IMR-90 (cell line): Measurements from ENCODE around the gene FMN2. TPM values are rescaled to one million over a fixed set of nuclear protein-coding genes. Genes with fewer than 3 reads are reported as not detected.

Source experiments
- ATAC-seq: fragments of 200-7000 bp; cut with Tn5 transposase; 2 replicates; pipeline ENCODE4 v1.9.1; 2020; ENCODE audit warnings: low read depth, mild to moderate bottlenecking, moderate library complexity
- BruUV-seq: library from RNA; stranded (reverse); fragments of 400-500 nt; replicated peaks from 2 replicates; lab custom pipeline; 2021; lab: Mats Ljungman, UMichigan
- CTCF ChIA-PET: fragments of 300-600 bp; formaldehyde crosslinking; extraction: SDS; loops from one replicate; lab custom pipeline; 2021; ENCODE audit warnings: antibody characterized with exemption; lab: Yijun Ruan, JAX
- POLR2A ChIA-PET: fragments of 300-600 bp; sonication (Branson Sonifier 250); formaldehyde crosslinking; loops from one replicate; lab custom pipeline; 2022; ENCODE audit warnings: antibody characterized with exemption; ENCODE audit not compliant: unreplicated experiment; lab: Charles Lee
- DNase-seq: peaks from one replicate; pipeline ENCODE4 v3.0.0; 2013
- H2AFZ ChIP-seq: replicated peaks from 2 replicates; pipeline ENCODE3; 2013; ENCODE audit warnings: low read length, mild to moderate bottlenecking; ENCODE audit not compliant: poor library complexity
- H2AK5ac ChIP-seq: 2 replicates; pipeline ENCODE4 v1.6.1; 2013; ENCODE audit warnings: low read depth, low read length, inconsistent platforms
- H2AK9ac ChIP-seq: replicated peaks from 2 replicates; pipeline ENCODE3; 2013; ENCODE audit warnings: mild to moderate bottlenecking, low read depth, low read length, moderate library complexity; ENCODE audit not compliant: poor library complexity
- H2BK120ac ChIP-seq: 2 replicates; pipeline ENCODE4 v1.6.1; 2013; ENCODE audit warnings: low read depth, low read length, inconsistent platforms
- H2BK15ac ChIP-seq: 3 replicates; pipeline ENCODE4 v1.6.1; 2013; ENCODE audit warnings: low read depth, low read length, inconsistent platforms
- H2BK20ac ChIP-seq: 2 replicates; pipeline ENCODE4 v1.6.1; 2013; ENCODE audit warnings: low read depth, mild to moderate bottlenecking, inconsistent platforms, low read length, moderate library complexity
- H2BK5ac ChIP-seq: 2 replicates; pipeline ENCODE4 v1.6.1; 2013; ENCODE audit warnings: mild to moderate bottlenecking, low read depth, low read length, inconsistent platforms; ENCODE audit not compliant: poor library complexity, severe bottlenecking
- H3K14ac ChIP-seq: replicated peaks from 2 replicates; pipeline ENCODE4 v1.6.1; 2013; ENCODE audit warnings: low read depth, low read length, inconsistent platforms
- H3K18ac ChIP-seq: 2 replicates; pipeline ENCODE4 v1.6.1; 2013; ENCODE audit warnings: low read depth, low read length, control low read depth
- H3K23ac ChIP-seq: 2 replicates; pipeline ENCODE4 v1.6.1; 2013; ENCODE audit warnings: low read depth, low read length, inconsistent platforms
- H3K27ac ChIP-seq: 2 replicates; pipeline ENCODE4 v1.5.1; 2013; ENCODE audit warnings: mild to moderate bottlenecking, control low read depth, low read length; ENCODE audit not compliant: insufficient read depth
- H3K27me3 ChIP-seq: 2 replicates; pipeline ENCODE4 v1.6.1; 2013; ENCODE audit warnings: low read length; ENCODE audit not compliant: control insufficient read depth, insufficient read depth
- H3K36me3 ChIP-seq: 2 replicates; pipeline ENCODE4 v1.6.1; 2013; ENCODE audit warnings: low read length, mixed read lengths; ENCODE audit not compliant: control insufficient read depth, insufficient read depth
- H3K4ac ChIP-seq: 2 replicates; pipeline ENCODE4 v1.6.1; 2013; ENCODE audit warnings: low read depth, low read length, inconsistent platforms
- H3K4me1 ChIP-seq: 2 replicates; pipeline ENCODE4 v1.6.1; 2013; ENCODE audit warnings: low read length, mixed read lengths; ENCODE audit not compliant: control insufficient read depth, insufficient read depth
- H3K4me2 ChIP-seq: 2 replicates; pipeline ENCODE4 v1.6.1; 2013; ENCODE audit warnings: low read depth, mild to moderate bottlenecking, control low read depth, low read length, moderate library complexity
- H3K4me3 ChIP-seq: 2 replicates; pipeline ENCODE4 v1.5.1; 2013; ENCODE audit warnings: low read depth, mild to moderate bottlenecking, control low read depth, low read length, moderate library complexity; ENCODE audit not compliant: insufficient read depth
- H3K56ac ChIP-seq: 2 replicates; pipeline ENCODE4 v1.6.1; 2013; ENCODE audit warnings: low read length, inconsistent platforms; ENCODE audit not compliant: insufficient read depth; ENCODE audit errors: extremely low read depth
- H3K79me1 ChIP-seq, 2 experiments: 2 replicates each; pipeline ENCODE4 v1.6.1; 2013; ENCODE audit warnings: low read length in 2 of 2, inconsistent platforms in 1 of 2, low read depth in 1 of 2
- H3K9ac ChIP-seq: 2 replicates; pipeline ENCODE4 v1.6.1; 2013; ENCODE audit warnings: low read depth, low read length, control low read depth
- H3K9me1 ChIP-seq: 2 replicates; pipeline ENCODE4 v1.6.1; 2013; ENCODE audit warnings: low read length, inconsistent platforms; ENCODE audit not compliant: insufficient read depth
- H3K9me3 ChIP-seq: 2 replicates; pipeline ENCODE4 v1.6.1; 2013; ENCODE audit warnings: low read length; ENCODE audit not compliant: control insufficient read depth, insufficient read depth
- H4K20me1 ChIP-seq: 2 replicates; pipeline ENCODE4 v1.6.1; 2013; ENCODE audit warnings: low read length, inconsistent platforms; ENCODE audit not compliant: insufficient read depth
- H4K5ac ChIP-seq: 2 replicates; pipeline ENCODE4 v1.6.1; 2013; ENCODE audit warnings: mild to moderate bottlenecking, low read depth, low read length, control low read depth
- H4K8ac ChIP-seq, 2 experiments: 2 replicates each; pipeline ENCODE4 v1.6.1; 2013; ENCODE audit warnings: low read depth in 2 of 2, low read length in 2 of 2, control low read depth in 1 of 2, inconsistent platforms in 1 of 2
- H4K91ac ChIP-seq: 2 replicates; pipeline ENCODE4 v1.6.1; 2013; ENCODE audit warnings: low read depth, low read length, inconsistent platforms; ENCODE audit not compliant: insufficient read depth
- BHLHE40 ChIP-seq: fragments of 150-350 bp; IDR thresholded peaks from 2 replicates; pipeline ENCODE4 v1.6.1; 2016; ENCODE audit warnings: mild to moderate bottlenecking, low read depth, low read length
- MAFK ChIP-seq: IDR thresholded peaks from 2 replicates; pipeline ENCODE4 v1.6.1; 2012; ENCODE audit warnings: low read depth, low read length, improper control_type of control experiment
- RAD21 ChIP-seq: IDR thresholded peaks from 2 replicates; pipeline ENCODE4 v1.6.1; 2012; ENCODE audit warnings: low read length, improper control_type of control experiment
- WGBS, 2 experiments: methylation state at CpG; one replicate each; pipeline versions ENCODE4 v1.1.5 to v1.1.7; 2013; ENCODE audit warnings: missing lambda C conversion rate in 2 of 2; ENCODE audit not compliant: insufficient read length in 1 of 2; ENCODE audit errors: extremely low coverage in 2 of 2; 5-methylcytosine and 5-hydroxymethylcytosine counted together
- dilution Hi-C: fragments of 300-500 bp; cut with HindIII; formaldehyde crosslinking; loops from one replicate; pipeline ENCODE4 v1.14.3; 2018; ENCODE audit warnings: low sequenced_read_pairs; ENCODE audit not compliant: unreplicated experiment
- in situ Hi-C: fragments of 300-500 bp; cut with MboI; formaldehyde crosslinking; loops from 3 replicates; pipeline ENCODE4 v1.14.3; 2019; ENCODE audit warnings: low sequenced_read_pairs, inconsistent platforms, mixed read lengths
- intact Hi-C: fragments of 100-400 bp; cut with micrococcal nuclease; formaldehyde crosslinking; loops from 2 replicates; pipeline ENCODE4 v1.10.0; 2022
- polyA plus RNA-seq, 3 experiments: library from polyadenylated mRNA; depleted of rRNA; stranded (reverse); fragments of >200 nt; gene quantifications; 2 replicates each; pipeline ENCODE4 v1.2.3, GENCODE V29; 2012; ENCODE audit warnings: low replicate concordance in 1 of 3
- total RNA-seq: library from RNA; depleted of rRNA; stranded (reverse); fragments of >200 nt; gene quantifications from 2 replicates; pipeline ENCODE4 v1.2.3, GENCODE V29; 2012
- TF ChIP-seq, protein P1 (sequence below): fragments of 150-350 bp; IDR thresholded peaks from 2 replicates; pipeline ENCODE4 v1.6.1; 2016; ENCODE audit warnings: low read depth, mild to moderate bottlenecking, low read length, moderate library complexity, borderline replicate concordance

FMN2 gene
- total and polyA plus RNA-seq, 2 of the 4 experiments (the other 2 are of a cell fraction), result 29.0 to 35.8 TPM

GRCh38 chr1:240145120-240145519 is 53.4 kb downstream of the FMN2 start:
- Histone ChIP-seq H3K79me1 (peaks cover 7 to 42% of the 10 kb centered on the region in 2 experiments), H2AK9ac (no peak overlapping the region), H4K91ac (no peak overlapping the region), H3K36me3 (peaks cover 9% of the 10 kb centered on the region), H3K56ac (no peak overlapping the region), H3K4me2 (no peak overlapping the region), H3K4me1 (no peaks in the 10 kb centered on the region), H4K8ac (no peak overlapping the region), H3K27me3 (no peaks in the 10 kb centered on the region), H3K9ac (no peak overlapping the region), H3K18ac (no peak overlapping the region), H3K23ac (no peak overlapping the region), H3K4me3 (no peak overlapping the region), H3K14ac (no peak overlapping the region), H2AK5ac (no peak overlapping the region), H3K9me1 (peaks cover 4% of the 10 kb centered on the region), H2BK15ac (no peak overlapping the region), H2BK120ac (no peak overlapping the region), H4K5ac (no peak overlapping the region), H4K20me1 (peaks cover 3% of the 10 kb centered on the region; the same call in 1 of the 2 replicates), H2BK20ac (no peak overlapping the region), H2BK5ac (no peak overlapping the region), H2AFZ (no peak overlapping the region), H3K4ac (no peak overlapping the region), H3K9me3 (no peaks in the 10 kb centered on the region), H3K27ac (no peak overlapping the region)
- TF ChIP-seq RAD21, result no peak
- TF ChIP-seq, protein P1, sequence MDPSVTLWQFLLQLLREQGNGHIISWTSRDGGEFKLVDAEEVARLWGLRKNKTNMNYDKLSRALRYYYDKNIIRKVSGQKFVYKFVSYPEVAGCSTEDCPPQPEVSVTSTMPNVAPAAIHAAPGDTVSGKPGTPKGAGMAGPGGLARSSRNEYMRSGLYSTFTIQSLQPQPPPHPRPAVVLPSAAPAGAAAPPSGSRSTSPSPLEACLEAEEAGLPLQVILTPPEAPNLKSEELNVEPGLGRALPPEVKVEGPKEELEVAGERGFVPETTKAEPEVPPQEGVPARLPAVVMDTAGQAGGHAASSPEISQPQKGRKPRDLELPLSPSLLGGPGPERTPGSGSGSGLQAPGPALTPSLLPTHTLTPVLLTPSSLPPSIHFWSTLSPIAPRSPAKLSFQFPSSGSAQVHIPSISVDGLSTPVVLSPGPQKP, result no peak
- TF ChIP-seq BHLHE40, result no peak
- TF ChIP-seq MAFK, result no peak
- ChIA-PET CTCF (no interaction called here), POLR2A (no interaction called here)
- dilution Hi-C loops (no loop called here), intact Hi-C loops (no loop called here), in situ Hi-C loops (no loop called here)
- no TSS peak for BruUV-seq
- ATAC-seq, result no peak
- WGBS, 2 experiments, result 100% methylated on average over 2 of the region's 14 CpGs; no CpG with 5 or more reads in 1 of the 2 experiments
- DNase-seq, result no peak
